NCI-H345 treated with DMSO at 0.1 percent for 48 hours (cell line): ENCODE results near the gene PDE4D.

Experiments
- DNase-seq: peaks from one replicate; lab custom pipeline; 2025; ENCODE audit not compliant: unreplicated experiment; lab: John Stamatoyannopoulos, UW

PDE4D gene

GRCh38 chr5:59665086-59665831 is 228.3 kb downstream of the PDE4D start:
- DNase-seq, result no peak

DNA sequence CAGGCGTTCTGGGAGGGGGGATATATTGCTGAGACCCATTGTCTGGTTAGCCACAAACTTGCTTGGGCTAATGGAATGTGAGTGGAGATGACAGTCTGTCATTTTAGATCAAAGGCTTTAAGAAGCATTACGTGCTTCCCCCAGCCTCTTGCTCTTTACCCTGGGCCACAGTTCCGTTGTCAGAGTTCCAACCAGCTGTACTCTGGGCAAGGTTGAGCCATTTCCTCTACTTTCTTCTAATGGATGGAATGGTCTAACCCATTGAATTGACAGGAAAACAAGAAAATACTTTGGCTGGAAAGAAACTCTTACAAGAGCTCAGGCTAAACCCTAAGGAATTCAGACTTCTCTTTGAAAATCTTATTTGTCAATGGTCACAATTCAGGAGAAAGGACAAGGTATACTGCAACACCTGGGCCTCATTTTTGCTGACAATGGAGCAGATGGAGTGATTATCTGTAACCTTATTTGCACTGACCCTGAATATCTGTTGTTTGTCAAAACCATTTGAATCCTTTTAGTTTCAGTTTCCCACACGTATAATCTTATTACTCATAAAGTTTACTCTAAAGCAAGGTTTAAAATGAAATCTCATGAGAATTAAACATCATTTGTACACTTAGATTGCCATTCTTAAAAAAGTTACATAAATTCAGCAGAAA is 231.4 kb downstream of the PDE4D start:
- DNase-seq, result no peak

- DNase-seq, result no peak
These were observed 232.2 kb downstream of the PDE4D start for GRCh38 chr5:59661311-59661710.

- no peak for DNase-seq
These were observed 232.8 kb downstream of the PDE4D start for GRCh38 chr5:59660737-59661136.

DNA sequence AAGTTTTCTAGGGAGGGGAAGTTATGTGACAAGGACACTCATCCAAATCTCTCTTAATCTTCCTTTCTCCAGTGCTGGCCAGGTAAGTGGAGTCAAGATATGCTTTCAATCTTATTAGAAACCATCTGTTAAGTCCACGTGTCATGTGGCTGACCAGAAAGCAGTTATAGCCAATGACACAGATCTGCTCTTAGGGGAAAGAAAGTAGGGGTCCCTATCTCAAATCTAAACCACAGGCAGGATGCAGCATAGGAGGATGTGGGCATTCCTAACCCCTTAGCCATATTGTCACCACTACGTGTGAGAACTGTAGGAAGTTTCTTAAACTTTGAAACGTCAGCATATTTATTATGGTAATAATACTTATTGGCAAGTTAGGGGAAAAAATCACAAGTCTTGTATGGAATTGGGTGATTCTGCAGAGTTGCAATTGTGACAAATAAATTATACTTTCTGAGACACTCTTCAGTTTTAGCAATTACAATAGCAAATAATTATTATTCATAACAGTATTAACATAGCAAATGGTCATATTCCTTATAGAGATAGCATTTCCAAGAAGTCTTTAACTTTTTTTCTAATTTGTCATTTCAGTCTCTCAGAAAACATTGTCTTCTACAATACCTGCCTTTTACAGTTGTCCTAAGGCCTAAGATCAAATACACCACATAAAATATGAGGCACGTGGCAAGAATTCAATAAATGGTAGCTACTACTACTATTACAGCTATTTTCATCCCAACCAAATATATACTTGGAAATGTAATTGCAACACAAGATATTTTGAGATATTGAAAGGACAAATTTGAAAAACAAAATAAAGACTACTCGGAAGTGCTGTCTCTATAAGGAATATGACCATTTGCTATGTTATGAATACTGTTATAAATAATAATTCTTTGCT is 236.9 kb downstream of the PDE4D start:
- DNase-seq, result no peak

GRCh38 chr5:59655693-59656309 is 237.7 kb downstream of the PDE4D start:
- DNase-seq, result no peak

DNA sequence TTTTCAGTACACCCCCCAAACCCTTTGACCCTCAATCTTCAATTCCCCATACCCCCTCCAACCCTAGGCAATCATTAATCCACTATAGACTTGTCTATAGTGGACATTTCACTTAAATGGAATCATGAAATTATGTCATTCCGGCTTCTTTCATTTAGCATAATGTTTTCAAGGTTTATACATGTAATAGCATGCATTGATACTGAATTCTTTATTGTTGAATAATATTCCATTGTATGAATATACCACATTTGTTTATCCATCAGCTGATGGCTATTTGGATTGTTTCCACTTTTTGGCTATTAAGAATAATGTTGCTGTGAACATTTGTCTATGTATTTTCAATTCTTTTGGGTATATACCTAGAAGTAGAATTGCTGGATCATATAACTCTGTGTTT is 238.8 kb downstream of the PDE4D start:
- no peak for DNase-seq

DNA sequence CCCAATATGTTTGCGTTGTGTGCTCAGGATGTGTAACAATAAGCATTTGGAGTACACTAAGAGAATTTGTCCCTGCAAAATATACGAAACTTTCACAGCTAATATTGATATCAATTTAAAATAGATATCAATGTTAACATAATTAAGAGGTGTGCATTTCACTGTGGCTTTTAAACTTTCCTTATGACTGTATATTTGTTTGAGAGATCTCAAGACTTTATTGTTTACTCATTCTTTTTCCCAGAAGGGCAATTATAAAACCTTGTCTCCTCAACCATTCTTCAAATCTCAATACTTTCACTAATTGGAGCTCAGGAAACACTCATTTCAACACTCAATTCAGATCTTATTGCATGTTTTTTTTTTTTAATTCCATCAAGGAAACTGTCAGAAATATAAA is 241.1 kb downstream of the PDE4D start:
- DNase-seq, result no peak

GRCh38 chr5:59648949-59649921 is 244.3 kb downstream of the PDE4D start:
- DNase-seq, result no peak

DNA sequence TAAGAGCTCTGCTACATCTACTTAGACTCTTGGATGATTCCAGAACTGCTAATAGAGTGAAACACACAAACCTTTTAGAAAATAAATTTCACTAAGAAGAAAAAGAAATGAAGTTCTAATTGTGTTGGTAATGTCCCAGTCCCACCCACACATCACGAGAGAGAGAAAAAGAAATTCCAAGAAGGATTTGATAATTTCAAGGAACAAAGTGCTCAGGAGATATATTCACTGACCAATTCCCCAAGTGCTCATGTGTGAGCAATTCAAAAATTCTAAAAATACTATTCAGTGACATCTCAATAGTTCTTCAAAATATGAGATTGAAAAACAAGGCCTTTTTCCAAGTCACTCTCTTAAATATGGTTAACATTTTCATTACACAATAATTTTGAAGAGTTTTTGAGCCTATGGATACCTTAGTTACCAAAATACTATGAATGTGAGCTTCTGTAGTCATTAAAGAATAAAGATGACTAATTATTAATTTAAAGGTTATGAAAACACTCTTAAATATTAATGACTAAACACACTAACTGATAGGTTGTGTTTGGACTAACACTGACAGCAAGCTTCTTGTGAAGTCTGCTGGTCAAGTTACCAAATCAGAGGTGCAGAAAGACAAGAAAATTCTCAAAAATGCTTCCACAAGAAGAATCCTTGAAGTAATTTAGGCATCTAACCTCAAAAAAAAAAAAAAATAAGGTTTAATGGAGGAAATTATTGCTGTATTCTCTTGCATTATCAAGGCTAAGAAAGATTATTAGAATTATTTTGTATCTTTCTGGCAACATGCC is 245.3 kb downstream of the PDE4D start:
- no peak for DNase-seq

- no peak for DNase-seq
These were observed 248.1 kb downstream of the PDE4D start for GRCh38 chr5:59645380-59645779.

DNA sequence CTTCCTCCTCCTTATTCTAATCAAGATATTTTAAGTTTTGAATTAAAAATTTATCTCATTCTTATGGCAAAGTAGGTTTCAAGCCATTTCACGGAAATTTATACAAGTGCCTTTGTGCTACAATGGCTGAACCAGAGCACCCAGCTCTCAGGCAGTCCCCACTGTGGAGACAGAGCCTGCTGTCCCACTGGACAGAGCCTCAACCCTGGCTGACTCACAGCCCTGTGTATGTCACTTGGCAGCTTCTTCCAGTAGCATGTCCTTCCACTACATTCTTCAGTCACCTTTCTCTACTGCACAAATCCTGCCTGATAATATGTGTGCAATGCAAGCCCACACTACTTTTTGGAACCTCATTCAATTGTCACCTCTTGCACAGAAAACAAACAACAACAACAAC is 253.1 kb downstream of the PDE4D start:
- no peak for DNase-seq

GRCh38 chr5:59637884-59638580 is 255.5 kb downstream of the PDE4D start:
- no peak for DNase-seq

- no peak for DNase-seq
These were observed 264.0 kb downstream of the PDE4D start for GRCh38 chr5:59629561-59629960.

GRCh38 chr5:59628062-59628828 is 265.3 kb downstream of the PDE4D start:
- no peak for DNase-seq

- DNase-seq, result no peak
These were observed 268.6 kb downstream of the PDE4D start for GRCh38 chr5:59624898-59625297.

- DNase-seq, result no peak
These were observed 270.7 kb downstream of the PDE4D start for GRCh38 chr5:59622848-59623247.

DNA sequence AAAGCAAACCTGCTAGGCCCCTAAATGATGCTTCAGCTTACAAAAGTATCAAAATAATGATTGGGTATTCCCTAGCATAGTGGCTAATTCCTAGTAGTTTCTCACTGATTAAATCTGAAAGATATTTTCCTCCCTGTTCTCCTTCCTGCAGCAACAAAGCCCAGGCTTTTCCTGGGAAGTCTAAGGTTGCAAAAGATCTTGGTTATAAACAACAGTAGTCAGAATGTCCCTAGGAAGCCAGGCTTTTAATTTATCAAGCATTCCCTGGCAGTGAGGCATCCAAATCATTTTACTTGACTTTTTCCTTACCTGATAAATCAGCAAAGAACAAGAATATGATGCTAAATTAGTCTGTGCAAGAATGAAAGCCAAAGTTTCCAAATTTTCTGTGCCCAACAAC is 272.0 kb downstream of the PDE4D start:
- no peak for DNase-seq
